Activated CD8-positive, alpha-beta memory T cell treated with anti-CD3 and anti-CD28 coated beads, Interleukin-2, amount 50 U/mL, for 1 hour (primary cell): ENCODE measurements around the gene KRTAP29-1.
"Not testable (repeated sequence)": the region's sequence is repeated elsewhere in the genome, so short reads cannot be mapped to it uniquely, and the experiment has no call there.

Source experiments
- DNase-seq: peaks from one replicate; pipeline ENCODE4 v3.0.0-alpha.2; 2020; ENCODE audit errors: extremely low read depth

The KRTAP29-1 gene

DNA sequence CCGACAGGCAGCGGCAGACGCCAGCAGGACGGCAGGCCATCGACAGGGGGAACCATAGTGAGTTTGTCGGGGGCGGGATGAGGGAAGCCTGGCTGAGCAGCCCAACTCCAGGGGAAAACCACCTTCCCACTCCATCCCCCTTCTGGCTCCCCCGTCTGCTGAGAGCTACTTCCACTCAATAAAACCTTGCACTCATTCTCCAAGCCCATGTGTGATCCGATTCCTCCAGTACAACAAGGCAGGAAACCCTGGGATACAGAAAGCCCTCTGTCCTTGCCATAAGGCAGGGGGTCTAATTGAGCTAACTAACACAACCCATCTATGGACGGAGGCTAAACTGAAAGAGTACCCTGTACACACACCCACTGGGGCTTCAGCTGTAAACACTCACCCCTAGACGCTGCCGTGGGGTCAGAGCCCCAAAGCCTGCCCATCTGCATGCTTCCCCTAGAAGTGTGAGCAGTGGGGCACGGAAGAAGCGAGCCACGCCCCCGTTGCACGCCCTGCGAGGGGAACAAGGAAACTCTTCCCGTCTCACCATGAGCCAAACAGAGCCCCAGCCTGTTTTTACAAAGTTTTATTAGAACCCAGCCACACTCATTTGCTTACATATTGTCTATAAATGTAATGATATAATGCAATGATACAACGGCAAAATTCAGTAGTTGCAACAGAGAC lies 4.1 kb downstream of the KRTAP29-1 start:
- no peak for DNase-seq

GRCh38 chr17:41296846-41297245 lies 5.8 kb downstream of the KRTAP29-1 start:
- no peak for DNase-seq

- DNase-seq = no peak
Observed at GRCh38 chr17:41294016-41294415, 8.6 kb downstream of the KRTAP29-1 start.

GRCh38 chr17:41287050-41287449 lies 15.6 kb downstream of the KRTAP29-1 start:
- DNase-seq = no peak

GRCh38 chr17:41284546-41284945 lies 18.1 kb downstream of the KRTAP29-1 start:
- DNase-seq = no peak

GRCh38 chr17:41284043-41284442 lies 18.6 kb downstream of the KRTAP29-1 start:
- no peak for DNase-seq

DNA sequence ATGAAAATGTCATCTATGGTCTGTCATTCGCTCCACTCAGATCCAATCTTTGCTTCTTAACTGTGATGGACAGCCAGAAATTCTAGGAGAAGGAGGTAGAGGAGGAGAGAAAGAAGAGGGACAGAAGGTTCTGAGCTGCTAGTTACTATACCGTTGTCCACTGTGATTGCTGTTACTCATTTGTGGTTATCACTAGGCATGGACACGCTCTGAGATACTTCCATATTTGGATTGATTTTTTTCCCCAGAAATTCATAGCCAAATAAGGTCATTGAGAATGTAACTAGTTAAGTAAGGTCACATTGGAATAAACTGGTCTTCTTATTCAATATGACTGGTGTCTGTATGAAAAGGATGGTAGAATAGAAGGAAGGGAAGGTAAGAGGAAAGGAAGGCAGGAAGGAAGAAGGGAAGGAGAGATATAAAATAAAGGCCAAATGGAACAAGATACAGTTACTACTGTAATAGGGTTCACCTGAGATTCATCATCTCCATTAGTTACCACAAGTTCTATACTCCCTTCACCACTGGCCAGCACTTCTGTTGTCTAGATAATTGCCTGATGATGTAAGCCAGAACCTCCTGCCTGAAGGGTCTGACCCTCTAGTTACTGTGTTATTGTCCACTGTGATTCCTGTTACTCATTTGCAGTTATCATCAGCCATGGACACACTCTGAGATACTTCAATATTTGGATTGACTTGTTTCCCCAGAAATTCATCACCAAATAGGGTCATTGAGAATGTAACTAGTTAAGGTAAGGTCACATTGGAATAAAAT lies 24.3 kb downstream of the KRTAP29-1 start:
- no peak for DNase-seq

GRCh38 chr17:41275648-41276190 lies 26.9 kb downstream of the KRTAP29-1 start, which contains the start of gene KRTAP9-7:
Gene KRTAP9-7, plus strand, starts transcription at chr17:41275698. Its CDS starts 0 bp downstream, at chr17:41275698.
- not testable (repeated sequence) for DNase-seq

- no peak for DNase-seq
Observed at GRCh38 chr17:41271858-41272257, 30.8 kb downstream of the KRTAP29-1 start.

DNA sequence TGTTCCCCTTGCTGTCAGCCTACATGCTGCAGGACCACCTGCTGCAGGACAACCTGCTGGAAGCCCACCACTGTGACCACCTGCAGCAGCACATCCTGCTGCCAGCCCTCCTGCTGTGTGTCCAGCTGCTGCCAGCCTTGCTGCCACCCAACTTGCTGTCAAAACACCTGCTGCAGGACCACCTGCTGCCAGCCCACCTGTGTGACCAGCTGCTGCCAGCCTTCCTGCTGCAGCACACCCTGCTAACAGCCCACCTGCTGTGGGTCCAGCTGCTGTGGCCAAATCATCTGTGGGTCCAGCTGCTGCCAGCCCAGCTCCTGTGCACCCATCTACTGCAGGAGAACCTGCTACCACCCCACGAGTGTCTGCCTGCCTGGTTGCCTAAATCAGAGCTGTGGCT lies 31.3 kb downstream of the KRTAP29-1 start:
- DNase-seq = not testable (repeated sequence)

DNA sequence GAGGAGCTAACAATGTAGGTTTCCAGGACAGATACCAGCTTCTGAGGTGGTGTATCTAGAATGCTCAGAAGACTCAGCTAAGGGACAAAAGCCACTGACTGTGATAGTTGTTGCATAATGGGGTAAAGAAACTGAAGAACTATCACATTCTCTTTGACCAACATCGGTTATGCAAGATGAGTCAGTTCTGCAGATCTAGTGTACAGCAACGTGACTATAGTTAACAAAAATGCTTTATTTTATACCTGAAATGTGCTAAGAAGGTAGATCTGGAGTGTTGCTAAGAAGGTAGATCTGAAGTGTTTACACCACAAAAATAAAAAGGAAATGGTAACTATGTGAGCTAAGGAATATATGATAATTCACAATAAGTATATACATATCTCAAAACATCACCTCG lies 34.9 kb downstream of the KRTAP29-1 start:
- DNase-seq = no peak

DNA sequence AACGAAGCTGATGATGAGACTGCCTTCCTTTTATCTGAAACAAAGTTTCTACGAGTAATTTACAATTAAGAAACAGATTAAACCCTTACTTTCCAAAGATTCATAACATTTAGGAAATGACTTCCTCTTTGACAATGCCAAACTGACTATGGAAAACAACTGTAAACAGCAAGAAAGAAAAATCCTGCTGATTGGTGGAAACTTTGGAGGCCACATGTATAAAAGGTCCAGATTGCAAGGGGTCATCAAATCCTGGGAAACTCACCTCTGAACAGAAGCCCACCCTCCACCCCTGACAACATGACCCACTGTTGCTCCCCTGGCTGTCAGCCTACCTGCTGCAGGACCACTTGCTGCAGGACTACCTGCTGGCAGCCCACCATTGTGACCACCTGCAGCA lies 37.6 kb downstream of the KRTAP29-1 start, which contains the start of gene KRTAP9-6:
Gene KRTAP9-6 (plus strand): TSS at position 301 of the 400 bp plus-strand sequence. CDS start 0 bp downstream, at position 301.
- DNase-seq = no peak

DNA sequence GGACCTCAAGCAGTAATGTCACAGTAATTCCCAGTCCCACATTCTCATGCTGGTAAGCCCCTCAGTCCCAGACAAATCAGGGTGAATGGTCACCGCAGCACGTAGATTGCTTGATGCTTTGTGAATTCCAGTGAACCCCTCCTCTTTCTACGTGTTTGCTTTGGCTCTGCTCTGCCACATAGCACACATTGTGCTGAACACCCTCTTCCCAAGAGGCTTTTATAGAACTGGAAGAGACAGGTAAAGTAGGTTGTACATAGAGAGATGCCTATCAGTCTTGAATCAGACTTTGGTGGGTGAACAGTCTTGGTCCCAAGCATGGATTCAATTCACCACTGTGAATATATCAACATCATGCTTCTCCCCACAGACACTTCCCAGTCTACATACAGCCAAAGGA lies 38.1 kb downstream of the KRTAP29-1 start:
- DNase-seq = no peak

DNA sequence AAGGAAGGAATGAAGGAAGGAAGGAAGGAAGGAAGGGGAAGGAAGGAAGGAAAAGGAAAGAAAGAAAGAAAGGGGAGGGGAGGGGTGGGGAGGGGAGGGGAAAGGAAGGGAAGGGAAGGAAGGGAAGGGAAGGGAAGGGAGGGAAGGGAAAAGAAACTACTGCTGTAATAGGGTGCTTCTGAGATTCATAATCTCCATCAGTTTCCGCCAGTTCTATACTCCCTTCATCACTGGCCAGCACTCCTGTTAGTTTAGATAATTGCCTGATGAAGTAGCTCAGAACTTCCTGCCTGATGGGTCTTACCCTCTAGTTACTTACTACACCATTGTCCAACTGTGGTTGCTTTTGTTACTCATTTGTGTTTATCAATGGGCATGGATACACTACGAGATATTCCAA lies 39.4 kb downstream of the KRTAP29-1 start:
- no peak for DNase-seq

DNA sequence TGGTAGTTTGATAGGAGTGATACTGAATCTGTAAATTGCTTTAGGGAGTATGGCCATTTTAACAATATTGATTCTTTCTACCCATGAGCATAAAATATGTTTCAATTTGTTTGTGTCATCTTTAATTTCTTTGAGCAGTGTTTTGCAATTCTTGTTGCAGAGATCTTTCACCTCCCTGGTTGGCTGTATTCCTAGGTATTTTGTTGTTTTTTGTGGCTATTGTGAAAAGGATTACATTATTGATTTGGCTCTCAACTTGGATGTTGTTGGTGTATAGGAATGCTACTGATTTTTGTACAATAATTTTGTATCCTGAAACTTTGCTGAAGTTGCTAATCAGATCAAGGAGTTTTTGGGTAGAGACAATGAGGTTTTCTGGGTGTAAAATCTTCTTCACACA lies 44.2 kb downstream of the KRTAP29-1 start:
- DNase-seq = no peak

- no peak for DNase-seq
Observed at GRCh38 chr17:41256291-41256685, 46.4 kb downstream of the KRTAP29-1 start.

- DNase-seq = not testable (repeated sequence)
Observed at GRCh38 chr17:41255381-41256290, 47.0 kb downstream of the KRTAP29-1 start, which contains the start of gene KRTAP9-9. Gene KRTAP9-9, plus strand, starts transcription at chr17:41255384.

- no peak for DNase-seq
Observed at GRCh38 chr17:41254861-41255260, 47.8 kb downstream of the KRTAP29-1 start.
